CD4-positive, alpha-beta T cell (primary cell): ENCODE results near the gene AAK1. TPM values are rescaled to one million over a fixed set of nuclear protein-coding genes. Genes with fewer than 3 reads are reported as not detected.
"Not testable (repeated sequence)": the region's sequence is repeated elsewhere in the genome, so short reads cannot be mapped to it uniquely, and the experiment has no call there.

ENCODE experiments used
- ATAC-seq: fragments of 200-7000 bp; cut with Tn5 transposase; one replicate; pipeline ENCODE4 v1.10.0; 2022; ENCODE audit warnings: mild to moderate bottlenecking; ENCODE audit not compliant: poor library complexity
- CTCF ChIA-PET: fragments of 350-600 bp; sonication (Branson Sonifier 250); formaldehyde crosslinking; loops from one replicate; lab custom pipeline; 2021; ENCODE audit warnings: antibody characterized with exemption, inconsistent platforms; lab: Charles Lee
- POLR2A ChIA-PET: fragments of 350-600 bp; sonication (Branson Sonifier 250); formaldehyde crosslinking; loops from one replicate; lab custom pipeline; 2021; ENCODE audit warnings: antibody characterized with exemption, inconsistent platforms; lab: Charles Lee
- DNase-seq, 14 experiments: peaks; one replicate each; pipeline ENCODE4 v3.0.0-alpha.2; 2013 to 2020; ENCODE audit warnings: mixed read lengths in 2 of 14
- H3K27ac ChIP-seq, 2 donors: one replicate each; pipeline versions ENCODE4 v1.5.1 to v1.7.0; 2013; ENCODE audit warnings: low read length in 2 of 2, low read depth in 1 of 2, mild to moderate bottlenecking in 1 of 2
- H3K27me3 ChIP-seq, 2 experiments: 1 replicate in 1 of 2; 2 replicates in 1 of 2; pipeline versions ENCODE4 v1.6.1 to v1.7.0; 2013; ENCODE audit warnings: low read length in 2 of 2, control low read depth in 1 of 2, mild to moderate bottlenecking in 1 of 2, moderate library complexity in 1 of 2; ENCODE audit not compliant: insufficient read depth in 2 of 2, control insufficient read depth in 1 of 2
- H3K36me3 ChIP-seq: one replicate; pipeline ENCODE4 v1.6.1; 2013; ENCODE audit warnings: low read length, control low read depth; ENCODE audit not compliant: insufficient read depth
- H3K4me1 ChIP-seq: one replicate; pipeline ENCODE4 v1.6.1; 2013; ENCODE audit warnings: low read length, control low read depth; ENCODE audit not compliant: insufficient read depth
- H3K4me3 ChIP-seq: one replicate; pipeline ENCODE4 v1.5.1; 2013; ENCODE audit warnings: mild to moderate bottlenecking, low read length, moderate library complexity
- H3K9me3 ChIP-seq, 2 experiments: 1 replicate in 1 of 2; 2 replicates in 1 of 2; pipeline versions ENCODE4 v1.6.1 to v1.7.0; 2013; ENCODE audit warnings: low read length in 2 of 2, mild to moderate bottlenecking in 2 of 2, control low read depth in 1 of 2, moderate library complexity in 1 of 2; ENCODE audit not compliant: control insufficient read depth in 1 of 2, insufficient read depth in 1 of 2
- H3K27ac Mint-ChIP-seq: one replicate; pipeline ENCODE4 v1.8.0; 2020; ENCODE audit warnings: mixed read lengths
- H3K27me3 Mint-ChIP-seq: one replicate; pipeline ENCODE4 v1.8.0; 2021; ENCODE audit warnings: mixed read lengths
- H3K36me3 Mint-ChIP-seq: one replicate; pipeline ENCODE4 v1.8.0; 2021; ENCODE audit warnings: low read depth, mixed read lengths
- H3K4me1 Mint-ChIP-seq: one replicate; pipeline ENCODE4 v1.8.0; 2021; ENCODE audit warnings: low read depth, mixed read lengths
- H3K4me3 Mint-ChIP-seq: one replicate; pipeline ENCODE4 v1.8.0; 2020; ENCODE audit warnings: mild to moderate bottlenecking, mixed read lengths
- H3K9me3 Mint-ChIP-seq: one replicate; pipeline ENCODE4 v1.8.0; 2020; ENCODE audit warnings: mixed read lengths
- CTCF ChIP-seq: fragments of 200-600 bp; IDR thresholded peaks from one replicate; pipeline ENCODE4 v1.8.0; 2022; ENCODE audit warnings: antibody characterized with exemption, mild to moderate bottlenecking
- intact Hi-C, 2 experiments: fragments of 100-400 bp; cut with DNase I in 1 of 2; cut with micrococcal nuclease in 1 of 2; formaldehyde crosslinking; loops; one replicate each; pipeline versions ENCODE4 v1.15.1 to v1.9.0; 2023 to 2025; cut with DNase I, micrococcal nuclease
- total RNA-seq, 174 experiments: library from RNA in 2 of 174; stranded (reverse) in 2 of 174; gene quantifications; one replicate each; pipeline ENCODE4 v1.2.3 and lab custom pipeline; 2021 to 2026

AAK1 gene
- total RNA-seq, 2 experiments from 2014 or later: 201 to 208 TPM

- TF ChIP-seq CTCF: no peak
- ChIA-PET POLR2A (interaction anchor here (1.0 kb wide), 1 partner anchor 12 kb away, joined by 3 read pairs; the partner anchor contains the start of gene NFU1), CTCF (no interaction called here)
- Mint-ChIP-seq H3K4me1 (no peaks in the 10 kb centered on the region), H3K36me3 (peaks cover 55% of the 10 kb centered on the region), H3K9me3 (no peaks in the 10 kb centered on the region), H3K4me3 (no peak overlapping the region), H3K27me3 (no peaks in the 10 kb centered on the region), H3K27ac (no peak overlapping the region)
- H3K4me1 ChIP-seq: no peaks in the 10 kb centered on the region
- peaks cover 39% of the 10 kb centered on the region for H3K36me3 ChIP-seq
- ATAC-seq (no peak), DNase-seq (no peak)
- no peak overlapping the region for H3K27ac ChIP-seq
- intact Hi-C loops: no loop called here
- no peaks in the 10 kb centered on the region for H3K9me3 ChIP-seq
- no peak overlapping the region for H3K4me3 ChIP-seq
- no peaks in the 10 kb centered on the region for H3K27me3 ChIP-seq
Measured at GRCh38 chr2:69424419-69424818, 219.1 kb downstream of the AAK1 start.

GRCh38 chr2:69422198-69422597 is 221.3 kb downstream of the AAK1 start:
- Mint-ChIP-seq H3K4me1 (no peaks in the 10 kb centered on the region), H3K36me3 (peaks cover 54% of the 10 kb centered on the region), H3K4me3 (no peak overlapping the region), H3K27ac (peak overlapping the region; percentile 14), H3K27me3 (no peaks in the 10 kb centered on the region), H3K9me3 (no peaks in the 10 kb centered on the region)
- intact Hi-C loops: no loop called here
- ATAC-seq (no peak), DNase-seq (no peak)
- Histone ChIP-seq H3K36me3 (peaks cover 45% of the 10 kb centered on the region), H3K4me1 (no peaks in the 10 kb centered on the region), H3K27me3 (no peaks in the 10 kb centered on the region), H3K27ac (no peak overlapping the region), H3K4me3 (no peak overlapping the region), H3K9me3 (no peaks in the 10 kb centered on the region)
- no peak for TF ChIP-seq CTCF
- ChIA-PET CTCF (no interaction called here), POLR2A (no interaction called here)

GRCh38 chr2:69419111-69419510 is 224.4 kb downstream of the AAK1 start:
- POLR2A ChIA-PET, H3K4me3 Mint-ChIP-seq, H3K9me3 ChIP-seq, H3K4me1 ChIP-seq, H3K4me1 Mint-ChIP-seq, H3K27me3 ChIP-seq, ATAC-seq, intact Hi-C loops, H3K27ac Mint-ChIP-seq, DNase-seq, H3K27me3 Mint-ChIP-seq, H3K4me3 ChIP-seq, H3K27ac ChIP-seq, H3K9me3 Mint-ChIP-seq: not testable (repeated sequence)
- H3K36me3 ChIP-seq: peaks cover 57% of the 10 kb centered on the region
- H3K36me3 Mint-ChIP-seq: peaks cover 62% of the 10 kb centered on the region
- CTCF ChIA-PET: interaction anchor here (1.0 kb wide), 1 partner anchor 31 kb away, joined by 3 read pairs; no protein-coding TSS in a partner anchor

GRCh38 chr2:69416147-69416546 is 227.4 kb downstream of the AAK1 start:
- peaks cover 62% of the 10 kb centered on the region for H3K36me3 ChIP-seq
- POLR2A ChIA-PET: no interaction called here
- CTCF ChIA-PET: no interaction called here

More at GRCh38 chr2:69416147-69416546, 227.4 kb downstream of the AAK1 start:
- Mint-ChIP-seq H3K36me3 (peaks cover 64% of the 10 kb centered on the region), H3K27me3 (no peaks in the 10 kb centered on the region), H3K4me3 (no peak overlapping the region), H3K9me3 (no peaks in the 10 kb centered on the region), H3K27ac (no peak overlapping the region), H3K4me1 (no peaks in the 10 kb centered on the region)
- intact Hi-C loops: no loop called here
- no peak for TF ChIP-seq CTCF
- no peaks in the 10 kb centered on the region for H3K9me3 ChIP-seq
- H3K27ac ChIP-seq: no peak overlapping the region
- no peak for ATAC-seq
- H3K4me1 ChIP-seq: no peaks in the 10 kb centered on the region
- no peak for DNase-seq
- H3K27me3 ChIP-seq: no peaks in the 10 kb centered on the region
- H3K4me3 ChIP-seq: no peak overlapping the region
